ENCODE measurements around the gene SFXN3. TPM values are rescaled to one million over a fixed set of nuclear protein-coding genes. Genes with fewer than 3 reads are reported as not detected.

SFXN3 gene
- 14.0 and 16.1 TPM in 2 replicates for total RNA-seq

- TF ChIP-seq CTCF (IDR thresholded peaks at IDR 0.05; ENCODE audit: insufficient read depth, low read length, severe bottlenecking) = no peak
- H3K36me3 ChIP-seq (ENCODE audit: control insufficient read depth, insufficient read depth, low read length) = peaks cover 9% of the 10 kb centered on the region
- peak; percentile 83 for DNase-seq (ENCODE audit: low read depth)
- FAIRE-seq = no peak
- H3K27me3 ChIP-seq (ENCODE audit: control insufficient read depth, insufficient read depth, low read length) = no peaks in the 10 kb centered on the region
- H3K4me3 ChIP-seq (ENCODE audit: low read depth, low read length) = peak within 1 kb of the TSS; percentile 54
Observed at GRCh38 chr10:101031128-101031795, at the start of gene SFXN3, which contains the start of gene PDZD7. TSS of gene SFXN3 (plus strand) at chr10:101031234. CDS start at chr10:101034695, 3,461 bp downstream. TSS of gene PDZD7 (minus strand) at chr10:101031129. CDS start at chr10:101030219, 910 bp downstream.

GRCh38 chr10:100982916-100983830 is 47.9 kb upstream of the SFXN3 start:
- peaks cover 8% of the 10 kb centered on the region for H3K36me3 ChIP-seq (ENCODE audit: control insufficient read depth, insufficient read depth, low read length)
- DNase-seq (ENCODE audit: low read depth) (no peak), FAIRE-seq (no peak)
- no peak for TF ChIP-seq CTCF (IDR thresholded peaks at IDR 0.05; ENCODE audit: insufficient read depth, low read length, severe bottlenecking)
- no peaks in the 10 kb centered on the region for H3K27me3 ChIP-seq (ENCODE audit: control insufficient read depth, insufficient read depth, low read length)
- H3K4me3 ChIP-seq (ENCODE audit: low read depth, low read length) = no peak overlapping the region

GRCh38 chr10:100983868-100984671 is 47.0 kb upstream of the SFXN3 start:
- DNase-seq (ENCODE audit: low read depth) (no peak), FAIRE-seq (no peak)
- H3K27me3 ChIP-seq (ENCODE audit: control insufficient read depth, insufficient read depth, low read length) = no peaks in the 10 kb centered on the region
- TF ChIP-seq CTCF (IDR thresholded peaks at IDR 0.05; ENCODE audit: insufficient read depth, low read length, severe bottlenecking) = no peak
- peaks cover 8% of the 10 kb centered on the region for H3K36me3 ChIP-seq (ENCODE audit: control insufficient read depth, insufficient read depth, low read length)
- no peak overlapping the region for H3K4me3 ChIP-seq (ENCODE audit: low read depth, low read length)

GRCh38 chr10:100984672-100985177 is 46.3 kb upstream of the SFXN3 start:
- DNase-seq (ENCODE audit: low read depth) (no peak), FAIRE-seq (no peak)
- Histone ChIP-seq H3K36me3 (ENCODE audit: control insufficient read depth, insufficient read depth, low read length) (peaks cover 13% of the 10 kb centered on the region), H3K4me3 (ENCODE audit: low read depth, low read length) (no peak overlapping the region), H3K27me3 (ENCODE audit: control insufficient read depth, insufficient read depth, low read length) (no peaks in the 10 kb centered on the region)
- TF ChIP-seq CTCF (IDR thresholded peaks at IDR 0.05; ENCODE audit: insufficient read depth, low read length, severe bottlenecking) = no peak

- FAIRE-seq = no peak
- no peak for TF ChIP-seq CTCF (IDR thresholded peaks at IDR 0.05; ENCODE audit: insufficient read depth, low read length, severe bottlenecking)
Observed at GRCh38 chr10:100985336-100985735, 45.7 kb upstream of the SFXN3 start.

More at GRCh38 chr10:100985336-100985735, 45.7 kb upstream of the SFXN3 start:
- Histone ChIP-seq H3K27me3 (ENCODE audit: control insufficient read depth, insufficient read depth, low read length) (no peaks in the 10 kb centered on the region), H3K4me3 (ENCODE audit: low read depth, low read length) (no peak overlapping the region), H3K36me3 (ENCODE audit: control insufficient read depth, insufficient read depth, low read length) (peaks cover 14% of the 10 kb centered on the region)
- DNase-seq (ENCODE audit: low read depth) = no peak

Data from bronchial epithelial cell (primary cell).